Colonic mucosa (tissue), 4 donors: ENCODE results near the gene HOXA13. TPM values are rescaled to one million over a fixed set of nuclear protein-coding genes. Genes with fewer than 3 reads are reported as not detected.
A peak's percentile ranks its signal among the peaks of the same experiment; 100 is the strongest.

Experiments
- DNase-seq: peaks from one replicate; pipeline ENCODE4 v3.0.0-alpha.2; 2020
- H3K27ac ChIP-seq: fragments of 200-600 bp; one replicate; pipeline ENCODE4 v1.8.0; 2021
- H3K27me3 ChIP-seq: fragments of 200-600 bp; one replicate; pipeline ENCODE4 v1.8.0; 2021
- H3K36me3 ChIP-seq: fragments of 200-600 bp; one replicate; pipeline ENCODE4 v1.8.0; 2021
- H3K4me1 ChIP-seq: fragments of 200-600 bp; one replicate; pipeline ENCODE4 v1.8.0; 2021; ENCODE audit warnings: mild to moderate bottlenecking
- H3K4me3 ChIP-seq: fragments of 200-600 bp; one replicate; pipeline ENCODE4 v1.8.0; 2021
- H3K9ac ChIP-seq, 2 donors: one replicate each; pipeline ENCODE4 v1.7.0; 2013; ENCODE audit warnings: control low read depth in 2 of 2, low read depth in 2 of 2, low read length in 2 of 2
- H3K9me3 ChIP-seq: fragments of 200-600 bp; one replicate; pipeline ENCODE4 v1.8.0; 2021
- CTCF ChIP-seq: fragments of 200-600 bp; IDR thresholded peaks from one replicate; pipeline ENCODE4 v1.8.0; 2022; ENCODE audit warnings: antibody characterized with exemption, mild to moderate bottlenecking
- intact Hi-C: fragments of 100-400 bp; cut with DNase I; formaldehyde crosslinking; loops from one replicate; pipeline ENCODE4 v1.14.1; 2022
- total RNA-seq, 2 donors: library from RNA; stranded (reverse); fragmentation: NEBNext Ultra II Directional in 1 of 2; extraction: Animal tissue kit (Norgen Biotek cat#: 25700) in 1 of 2; gene quantifications; one replicate each; pipeline ENCODE4 v1.2.1, GENCODE V29; 2021
- donor health status: healthy.
- donor health status: DM: no; HTN: no; CAD: no.
- donor health status: DM: no; HTN: no; CAD: no.

The HOXA13 gene
- total RNA-seq, 2 donors from 2014 or later: 22.7 to 33.8 TPM

- intact Hi-C loops: loop anchor here (5.0 kb wide), 1 partner anchor 1308 kb away; no protein-coding TSS in a partner anchor
- H3K27ac ChIP-seq: peak within 1 kb of the TSS; percentile 94
- no peaks in the 10 kb centered on the region for H3K36me3 ChIP-seq
- DNase-seq: peak; percentile 90
- peak within 1 kb of the TSS; percentile 64 for H3K4me3 ChIP-seq
- TF ChIP-seq CTCF: no peak
- H3K4me1 ChIP-seq: no peaks in the 10 kb centered on the region
- H3K27me3 ChIP-seq: peaks cover 7% of the 10 kb centered on the region
- no peaks in the 10 kb centered on the region for H3K9me3 ChIP-seq
- H3K9ac ChIP-seq: peak within 1 kb of the TSS; percentile 91 to 98
These were observed 34.5 kb downstream of the HOXA13 start, which contains the start of gene HOXA9 for GRCh38 chr7:27165089-27165995. TSS of gene HOXA9 (minus strand) at chr7:27165537. CDS start at chr7:27165457, 80 bp downstream.

- DNase-seq: no peak
- Histone ChIP-seq H3K27me3 (peaks cover 7% of the 10 kb centered on the region), H3K36me3 (no peaks in the 10 kb centered on the region), H3K27ac (peak overlapping the region; percentile 94), H3K9ac (peak overlapping the region; percentile 80 to 98), H3K9me3 (no peaks in the 10 kb centered on the region), H3K4me3 (peak overlapping the region; percentile 64), H3K4me1 (peaks cover 5% of the 10 kb centered on the region)
- TF ChIP-seq CTCF: no peak
- intact Hi-C loops: loop anchor here (5.0 kb wide), 2 partner anchors 792 to 1307 kb away; no protein-coding TSS in a partner anchor
These were observed 35.4 kb downstream of the HOXA13 start for GRCh38 chr7:27164367-27165088.

- no peak for DNase-seq
- no peaks in the 10 kb centered on the region for H3K9me3 ChIP-seq
- peak overlapping the region; percentile 94 for H3K27ac ChIP-seq
- intact Hi-C loops: loop anchor here (5.0 kb wide), 1 partner anchor 792 kb away; no protein-coding TSS in a partner anchor
- H3K36me3 ChIP-seq: no peaks in the 10 kb centered on the region
- H3K27me3 ChIP-seq: peaks cover 7% of the 10 kb centered on the region
- H3K4me1 ChIP-seq: peaks cover 5% of the 10 kb centered on the region
- no peak for TF ChIP-seq CTCF
- peak overlapping the region; percentile 64 for H3K4me3 ChIP-seq
- peak overlapping the region; percentile 80 to 98 for H3K9ac ChIP-seq
These were observed 35.9 kb downstream of the HOXA13 start for GRCh38 chr7:27164045-27164366.

DNA sequence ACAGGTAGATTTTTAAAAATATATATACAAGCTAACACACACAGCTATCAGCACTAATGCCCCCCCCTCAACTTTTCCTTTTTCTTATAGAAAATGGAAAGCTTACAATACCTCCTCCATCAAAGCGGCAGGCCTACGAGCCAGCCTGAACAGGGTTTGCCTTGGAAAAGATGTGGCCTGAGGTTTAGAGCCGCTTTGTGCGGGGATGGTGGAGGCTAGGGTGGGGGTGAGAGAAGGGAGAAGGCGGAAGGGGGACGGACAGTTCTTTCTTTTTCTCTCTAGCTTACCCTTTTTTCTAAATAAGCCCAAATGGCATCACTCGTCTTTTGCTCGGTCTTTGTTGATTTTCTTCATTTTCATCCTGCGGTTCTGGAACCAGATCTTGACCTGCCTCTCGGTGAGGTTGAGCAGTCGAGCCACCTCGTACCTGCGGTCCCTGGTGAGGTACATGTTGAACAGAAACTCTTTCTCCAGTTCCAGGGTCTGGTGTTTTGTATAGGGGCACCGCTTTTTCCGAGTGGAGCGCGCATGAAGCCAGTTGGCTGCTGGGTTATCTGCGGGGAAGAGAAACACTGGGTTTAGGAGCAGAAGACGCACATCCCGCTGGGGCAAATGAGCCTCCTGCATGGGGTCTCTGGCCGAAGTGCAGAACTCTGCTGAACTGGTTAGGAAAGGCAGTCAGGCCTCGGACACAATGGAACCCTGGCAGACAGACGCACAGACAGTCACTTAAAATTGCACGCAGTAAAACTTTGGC, 36.4 kb downstream of the HOXA13 start:
- peaks cover 5% of the 10 kb centered on the region for H3K4me1 ChIP-seq
- no peaks in the 10 kb centered on the region for H3K36me3 ChIP-seq
- H3K4me3 ChIP-seq: peak overlapping the region; percentile 64
- H3K9me3 ChIP-seq: no peaks in the 10 kb centered on the region
- H3K27me3 ChIP-seq: peaks cover 8% of the 10 kb centered on the region
- TF ChIP-seq CTCF: no peak
- no peak for DNase-seq
- peak overlapping the region; percentile 80 to 98 for H3K9ac ChIP-seq
- H3K27ac ChIP-seq: peak overlapping the region; percentile 94
- intact Hi-C loops: loop anchor here (5.0 kb wide), 1 partner anchor 791 kb away; no protein-coding TSS in a partner anchor
